GM19239 (cell line): ENCODE results near the gene DTNB.

Experiments used
- DNase-seq: peaks from one replicate; pipeline ENCODE4 v3.0.0; 2011; ENCODE audit warnings: low spot score; ENCODE audit not compliant: insufficient read length
- FAIRE-seq: peaks from 2 replicates; lab custom pipeline; 2011; peaks lifted over from hg19 to GRCh38; lab: Jason Lieb, UNC

The DTNB gene

DNA sequence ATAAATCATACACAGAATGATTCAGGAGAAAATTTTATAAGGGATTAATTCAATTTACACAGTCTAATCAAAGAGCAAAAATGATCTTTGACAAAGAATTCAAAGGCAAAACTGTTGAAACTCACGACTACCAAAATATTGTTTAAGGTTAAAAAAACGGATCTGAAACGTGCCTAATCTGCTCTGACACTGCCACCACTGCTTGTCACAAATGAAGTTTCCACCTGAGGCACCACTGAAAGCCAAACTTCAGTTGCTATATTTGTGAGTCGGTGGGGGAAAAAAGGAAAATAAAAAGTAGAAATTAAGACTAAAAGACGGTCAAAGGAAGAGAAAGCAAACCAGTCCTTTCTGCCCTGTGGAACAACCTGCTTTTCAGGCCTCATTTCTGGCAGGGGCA lies 191.0 kb downstream of the DTNB start:
- FAIRE-seq (peak; percentile 76), DNase-seq (no peak)

DNA sequence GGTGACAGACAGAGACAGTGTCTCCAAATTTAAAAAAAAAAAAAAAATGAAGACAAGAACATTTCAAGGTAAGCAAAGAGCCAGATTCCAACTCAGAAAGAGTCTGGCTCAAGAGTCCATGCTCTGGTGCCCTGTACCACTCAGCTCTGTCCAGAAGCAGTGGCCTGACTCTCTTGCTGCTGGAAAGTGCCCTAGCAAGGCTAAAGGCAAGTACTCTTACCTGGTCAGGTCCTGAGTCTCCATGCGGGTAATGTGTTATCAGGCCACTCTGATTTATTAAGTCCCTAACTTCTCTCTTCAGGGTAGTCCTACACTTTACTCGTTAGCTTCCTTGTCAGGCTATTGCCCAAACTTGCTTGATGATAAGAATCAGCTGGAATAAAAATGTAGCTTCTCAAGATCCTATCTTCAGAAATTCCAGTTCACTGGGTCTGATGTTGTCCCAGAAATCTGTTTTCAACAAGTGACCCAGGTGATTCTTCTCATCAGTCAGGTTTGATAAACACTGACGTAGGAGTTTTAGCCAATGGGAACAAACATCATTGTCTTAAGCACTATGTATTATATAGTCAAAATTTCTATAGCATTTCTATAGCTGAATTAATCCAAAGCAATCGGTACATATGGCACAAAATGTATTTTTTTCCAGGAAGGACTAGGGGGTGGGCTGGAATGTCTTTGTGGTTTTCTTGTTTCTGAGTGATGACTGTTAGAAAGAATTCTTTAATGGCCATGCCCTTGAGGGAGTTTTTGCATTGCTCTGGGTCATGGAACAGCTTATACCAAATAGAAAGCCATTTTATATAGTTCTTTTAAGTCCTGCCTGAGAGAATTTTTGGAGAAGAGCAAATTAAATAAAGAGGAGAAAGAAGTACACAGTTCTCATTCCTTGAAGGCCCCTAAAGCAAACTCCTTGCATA lies 191.7 kb downstream of the DTNB start:
- no peak for DNase-seq
- peak; percentile 66 for FAIRE-seq

DNA sequence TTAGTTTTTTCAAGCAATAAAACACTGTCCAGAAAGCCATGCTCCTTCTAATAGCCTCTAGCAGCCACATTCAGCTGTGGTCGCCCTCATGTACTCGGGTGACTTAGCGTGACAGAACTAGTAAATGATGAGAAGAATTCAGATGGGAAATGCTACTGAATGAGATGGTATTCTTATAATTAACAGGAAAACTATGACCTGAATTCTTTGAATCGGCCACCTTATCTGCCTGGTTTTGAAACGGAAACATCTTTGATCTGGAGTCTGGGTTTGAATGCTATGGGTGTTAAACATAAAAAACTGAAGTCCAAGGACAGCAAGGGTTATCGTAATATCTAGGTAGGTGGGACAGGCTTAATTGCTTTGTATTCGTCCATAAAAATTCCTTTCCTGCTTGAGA lies 192.8 kb downstream of the DTNB start:
- FAIRE-seq, result no peak

DNA sequence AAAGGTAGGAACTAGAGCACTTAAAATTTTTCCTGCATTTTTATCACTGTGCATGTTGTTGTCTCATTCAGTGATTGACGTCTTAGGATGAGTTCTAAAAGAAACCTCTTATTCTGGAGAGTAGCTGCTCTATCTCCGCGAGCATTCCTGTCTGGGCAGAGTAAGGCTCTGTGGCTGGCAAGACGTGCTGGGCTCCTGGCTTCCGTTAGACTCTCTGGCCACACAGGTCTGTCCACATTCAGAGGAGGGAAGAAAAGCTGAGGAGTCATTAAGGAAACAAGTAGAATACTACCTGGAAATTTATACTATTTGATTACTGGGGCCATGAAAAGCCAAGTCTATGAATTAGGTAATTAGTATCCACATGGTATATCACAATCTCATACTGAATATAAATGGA lies 193.6 kb downstream of the DTNB start:
- DNase-seq, result no peak
- FAIRE-seq, result no peak

More for the DNA sequence above, 192.8 kb downstream of the DTNB start:
- DNase-seq, result no peak

DNA sequence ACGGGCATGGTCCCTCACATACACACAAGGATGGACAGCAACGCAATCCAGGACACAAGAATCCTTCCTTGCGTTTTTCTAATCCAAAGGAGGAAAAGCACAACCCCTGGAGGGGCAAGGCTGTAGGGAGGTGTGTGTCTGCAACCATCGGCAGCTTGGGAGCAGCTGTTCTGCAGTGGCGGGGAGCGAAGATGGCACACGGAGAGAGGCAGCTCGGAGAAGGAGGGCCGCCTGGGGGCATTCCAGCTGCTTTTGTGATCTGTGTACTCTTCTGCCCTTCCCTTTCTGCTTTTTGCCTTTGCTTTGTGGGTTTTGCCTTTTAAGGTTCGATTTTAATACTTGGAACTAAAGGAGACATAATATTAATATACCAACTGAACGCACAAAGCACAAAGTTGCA lies 194.6 kb downstream of the DTNB start:
- DNase-seq (no peak), FAIRE-seq (no peak)

DNA sequence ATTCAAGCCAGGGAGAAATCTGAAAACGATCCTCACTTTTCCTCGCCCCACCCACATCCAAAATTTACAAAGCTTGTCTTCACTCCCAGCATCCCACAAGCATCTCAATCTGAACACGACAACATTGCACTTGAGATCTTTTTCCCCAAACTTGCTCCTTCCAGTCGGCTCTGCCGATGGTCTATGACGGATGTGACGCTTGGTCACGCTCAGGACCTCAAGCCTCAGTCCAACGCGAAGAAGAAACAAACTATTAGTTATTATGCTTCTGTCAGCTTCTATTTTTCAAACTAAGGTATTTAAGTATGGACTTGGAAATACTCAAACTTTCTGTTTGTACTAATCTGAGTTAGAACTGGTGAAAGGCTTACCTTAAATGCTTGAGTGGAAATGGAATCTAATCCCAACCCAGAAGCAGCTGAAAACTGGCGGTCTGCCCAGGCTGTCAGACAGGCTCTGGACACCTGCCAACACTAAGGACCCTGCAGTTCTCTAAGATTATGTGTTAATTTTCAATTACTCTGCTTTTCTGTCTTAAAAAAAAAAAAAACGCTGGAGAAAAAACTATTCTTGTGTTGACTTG lies 199.5 kb downstream of the DTNB start:
- FAIRE-seq (no peak), DNase-seq (no peak)

DNA sequence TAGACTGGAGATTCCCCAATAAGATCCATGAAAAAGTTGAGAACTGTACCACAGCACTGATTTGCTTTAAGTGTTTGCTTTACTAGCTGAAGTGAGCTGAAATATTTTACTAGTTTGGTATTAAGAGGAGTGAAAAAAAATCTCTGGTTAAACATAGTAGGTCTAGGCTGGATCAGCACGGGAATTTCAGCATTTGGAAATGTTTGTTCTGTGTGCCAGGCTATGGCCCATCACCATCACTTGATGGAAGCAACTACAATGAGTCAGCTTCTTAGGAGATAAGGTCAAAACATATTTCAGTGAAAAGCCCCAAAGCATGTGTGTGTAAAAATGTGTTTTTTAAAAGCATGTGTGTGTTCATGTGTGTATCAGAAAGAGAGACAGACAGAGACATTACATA lies 200.2 kb downstream of the DTNB start:
- DNase-seq, result no peak
- FAIRE-seq, result no peak

DNA sequence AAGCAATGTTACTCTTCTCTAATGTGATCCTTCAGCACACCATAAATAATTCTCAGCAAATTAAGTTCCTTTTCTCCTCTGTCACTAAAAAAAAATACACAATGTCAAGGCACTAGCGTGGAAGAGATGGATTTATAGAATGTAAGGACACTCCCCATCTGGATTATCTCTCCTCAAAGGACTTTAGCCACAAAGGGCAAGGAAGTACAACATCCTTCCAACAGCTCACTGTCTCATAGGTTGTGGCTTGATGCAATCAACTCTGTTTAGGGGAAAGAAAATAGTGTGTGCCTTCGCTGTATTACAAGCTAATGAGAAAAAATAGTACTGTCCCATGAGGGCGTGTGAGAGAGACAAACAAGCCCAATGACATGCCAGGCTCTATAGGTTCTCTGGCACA lies 202.6 kb downstream of the DTNB start:
- DNase-seq, result no peak
- no peak for FAIRE-seq

DNA sequence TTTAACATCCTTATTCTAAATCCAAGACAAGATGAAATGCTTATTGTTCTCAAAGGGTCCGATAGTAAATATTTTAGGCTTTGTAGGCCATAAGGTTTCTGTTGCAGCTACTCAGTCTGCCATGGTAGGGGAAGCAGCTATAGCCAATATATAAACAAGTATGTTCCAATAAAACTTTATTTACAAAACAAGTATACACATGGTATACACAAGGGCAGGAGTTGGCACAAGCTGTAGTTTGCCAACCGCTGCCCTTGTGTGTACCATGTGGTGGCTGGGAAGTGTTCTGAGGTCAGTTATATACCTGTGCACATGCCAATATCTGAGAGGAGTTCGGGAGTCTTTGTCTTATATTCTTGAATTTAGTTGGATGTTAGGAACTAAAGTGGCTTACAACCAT lies 205.6 kb downstream of the DTNB start:
- no peak for DNase-seq
- no peak for FAIRE-seq

DNA sequence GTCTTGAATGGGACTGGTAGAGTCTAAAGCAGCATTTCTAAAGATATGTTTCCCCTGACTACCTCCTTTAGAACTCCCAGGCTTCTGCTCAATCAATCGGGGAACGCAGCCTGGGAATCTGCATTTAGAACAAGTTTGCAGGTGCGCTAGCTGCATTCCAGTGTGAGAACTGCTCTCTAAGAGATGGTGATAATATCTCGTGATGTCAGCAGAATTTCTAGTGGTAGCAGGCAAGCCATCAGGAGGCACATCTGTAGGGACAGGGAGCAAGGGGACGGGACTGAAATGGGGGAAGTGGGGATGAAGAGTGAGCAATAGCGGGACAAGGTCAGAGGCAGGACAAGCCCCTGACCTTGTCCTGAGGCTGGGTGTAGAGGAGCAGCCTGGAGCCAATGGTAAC lies 211.4 kb downstream of the DTNB start:
- DNase-seq (no peak), FAIRE-seq (no peak)

DNA sequence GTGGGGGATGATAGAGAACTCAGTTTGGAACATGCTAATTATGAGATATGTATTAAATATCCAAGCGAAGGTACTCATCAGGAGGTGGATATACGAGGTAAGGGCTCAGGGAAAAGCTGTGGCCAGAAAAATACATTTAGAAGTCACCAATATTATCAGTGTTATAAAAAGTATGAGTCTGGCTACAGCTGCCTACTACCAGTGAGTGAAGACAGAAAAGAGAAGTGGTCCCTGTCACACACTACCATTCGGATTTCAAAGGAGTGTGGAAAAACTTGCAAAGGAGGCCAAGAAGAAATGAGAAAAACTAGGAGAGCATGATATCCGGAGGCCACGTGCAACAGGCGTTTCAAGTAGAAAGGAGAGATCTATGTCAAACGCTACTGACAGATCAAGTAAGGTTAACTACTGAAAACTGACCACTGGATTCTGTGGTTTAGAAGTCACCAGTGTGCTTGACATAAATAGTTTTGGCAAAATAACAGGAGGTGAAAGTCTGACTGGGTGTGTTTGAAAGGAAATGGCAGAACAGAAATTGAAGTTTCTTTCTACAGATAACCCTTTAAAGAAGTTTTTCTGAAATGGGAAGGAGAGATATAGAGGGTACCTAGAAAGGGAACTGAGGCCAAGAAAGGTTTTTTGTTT lies 213.0 kb downstream of the DTNB start:
- FAIRE-seq (peak; percentile 82), DNase-seq (no peak)

DNA sequence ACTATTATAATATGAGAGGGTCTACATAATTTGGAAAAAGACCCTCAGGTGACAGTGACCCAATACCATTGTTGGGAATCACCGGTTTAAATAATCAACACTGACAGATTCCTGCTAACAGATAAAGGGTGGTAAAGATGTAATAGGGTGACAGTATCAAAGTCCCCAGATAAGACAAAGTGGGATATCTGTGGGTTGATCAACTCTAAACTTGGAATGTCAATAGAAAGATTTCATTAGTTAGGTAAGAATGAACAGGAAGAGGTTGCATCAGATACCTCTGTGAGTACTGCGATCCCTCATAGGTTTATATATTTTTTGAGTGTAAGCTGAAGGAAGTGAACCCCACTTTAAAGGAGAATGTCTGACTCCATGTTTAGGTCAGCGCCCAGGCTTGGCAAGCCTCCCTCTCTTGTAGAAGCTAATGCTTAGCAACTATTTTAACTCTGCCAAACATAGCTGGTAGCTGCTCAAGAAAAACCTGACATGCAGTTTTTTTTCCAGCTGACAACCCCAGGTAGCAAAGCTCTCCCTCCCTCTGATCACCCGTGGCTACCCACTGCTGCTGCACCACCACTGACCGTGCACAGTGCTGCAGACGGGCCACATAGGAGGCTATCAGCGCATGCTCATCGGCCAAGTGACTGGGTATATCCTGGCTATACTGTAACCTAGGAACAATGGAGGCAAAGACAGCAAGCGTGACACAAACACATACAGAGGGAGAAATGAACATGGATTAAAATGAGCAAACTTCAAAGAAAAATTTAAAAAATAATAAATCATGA lies 218.4 kb downstream of the DTNB start:
- DNase-seq (no peak), FAIRE-seq (no peak)

DNA sequence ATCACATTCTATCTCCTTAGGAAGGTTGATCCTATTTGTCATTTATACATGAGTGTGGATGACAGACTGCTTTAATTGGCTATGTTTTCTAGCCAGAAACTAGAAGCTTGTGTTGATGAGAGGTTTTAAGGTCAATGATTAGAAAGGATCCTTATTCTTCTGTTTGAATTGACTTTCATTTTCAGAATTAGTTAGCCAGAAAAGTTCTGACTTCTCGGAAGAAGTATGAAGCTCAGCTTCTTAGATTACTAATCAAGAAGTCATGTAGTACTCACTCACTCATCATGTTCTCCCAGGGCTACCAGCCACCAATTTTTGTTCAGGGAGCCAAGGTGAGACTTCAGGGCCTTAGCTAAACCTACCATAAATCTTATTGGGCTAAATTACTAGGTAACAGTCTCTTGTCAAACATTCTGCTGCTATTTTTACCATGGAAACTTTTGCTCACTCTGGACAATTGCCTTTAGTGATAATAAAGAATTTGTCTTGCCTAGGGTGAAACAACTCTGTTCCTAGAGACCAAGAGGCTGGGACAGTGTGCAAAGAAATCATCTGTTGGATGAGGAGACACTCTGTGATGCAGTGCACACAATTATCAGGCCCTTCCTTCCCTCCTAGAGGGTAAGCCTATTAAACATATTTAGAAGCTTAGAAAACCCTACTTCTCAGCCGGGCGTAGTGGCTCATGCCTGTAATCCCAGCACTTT lies 220.0 kb downstream of the DTNB start:
- FAIRE-seq (peak; percentile 99), DNase-seq (peak; percentile 50)

DNA sequence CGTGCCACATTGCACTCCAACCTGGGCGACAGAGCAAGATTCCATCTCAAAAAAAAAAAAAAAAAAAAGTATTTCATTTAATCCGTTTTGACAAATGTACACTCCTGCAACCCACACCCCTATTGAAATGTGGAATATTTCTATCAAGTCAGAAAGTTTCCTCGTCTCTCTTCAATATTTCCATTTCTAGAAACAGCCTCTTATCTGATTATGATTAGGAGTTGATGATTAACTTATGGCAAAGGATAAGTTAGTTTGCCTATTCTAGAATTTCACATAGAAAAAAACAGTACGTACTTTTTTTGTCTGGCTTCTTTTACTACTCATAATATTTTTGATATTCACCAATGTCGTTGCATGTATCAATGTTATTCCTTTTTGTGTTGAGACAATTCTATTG lies 224.6 kb downstream of the DTNB start:
- FAIRE-seq (no peak), DNase-seq (no peak)

DNA sequence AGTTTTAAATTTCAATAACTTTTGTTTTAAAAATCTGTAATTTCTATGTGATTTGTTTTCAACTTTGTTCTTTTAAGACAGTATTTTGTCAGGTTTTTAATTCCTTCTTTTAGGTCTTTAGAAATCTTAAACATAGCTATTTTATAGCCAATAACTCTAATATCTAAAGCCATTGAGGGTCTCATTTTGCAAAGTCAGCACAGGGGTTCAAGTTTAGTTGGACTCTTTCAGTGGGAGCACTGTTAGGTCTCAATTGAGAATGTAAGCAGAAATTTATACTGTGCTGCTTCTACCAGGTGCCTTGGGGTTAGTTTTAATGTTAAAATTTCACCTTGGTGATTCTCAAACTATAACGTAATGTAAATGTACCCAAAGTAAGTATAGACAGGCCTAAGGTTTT lies 226.4 kb downstream of the DTNB start:
- FAIRE-seq, result no peak

DNA sequence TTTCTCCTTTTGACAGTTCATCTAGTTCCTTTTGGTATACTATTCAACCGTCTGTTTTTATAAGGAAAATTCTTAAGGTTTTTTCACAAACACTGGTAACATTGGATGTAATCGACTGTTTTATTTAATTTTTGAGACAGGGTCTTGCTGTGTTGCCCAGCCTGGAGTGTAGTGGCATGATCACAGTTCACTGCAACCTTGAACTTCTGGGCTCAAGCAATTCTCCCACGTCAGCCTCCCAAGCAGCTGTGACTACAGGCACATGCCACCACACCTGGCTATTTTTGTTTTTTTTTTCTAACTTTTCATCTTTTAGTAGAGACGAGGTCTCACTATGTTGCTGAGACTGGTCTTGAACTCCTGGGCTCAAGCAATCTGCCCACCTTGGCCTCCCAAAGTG lies 227.3 kb downstream of the DTNB start:
- DNase-seq, result no peak
- peak; percentile 42 for FAIRE-seq

More for the DNA sequence above, 226.4 kb downstream of the DTNB start:
- no peak for DNase-seq

DNA sequence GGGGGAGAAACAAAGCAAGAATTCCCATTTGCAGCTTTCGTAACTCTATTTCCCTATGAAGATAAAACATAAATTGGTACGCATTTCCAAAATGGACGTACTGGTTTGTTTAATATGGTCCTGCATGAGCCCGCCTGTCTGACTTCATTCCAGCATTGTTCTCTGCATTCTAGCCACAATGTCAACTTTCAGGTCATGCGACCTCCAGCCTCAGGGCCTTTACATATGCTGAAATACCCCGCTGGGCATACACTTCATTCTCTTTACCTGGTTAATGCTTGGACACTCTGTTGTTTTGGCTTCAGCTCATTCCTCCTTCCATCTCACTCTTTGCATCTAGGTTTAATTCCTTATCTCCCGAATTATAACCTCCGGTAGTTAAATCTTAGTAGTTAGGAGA lies 227.9 kb downstream of the DTNB start:
- no peak for DNase-seq
- peak; percentile 89 for FAIRE-seq

DNA sequence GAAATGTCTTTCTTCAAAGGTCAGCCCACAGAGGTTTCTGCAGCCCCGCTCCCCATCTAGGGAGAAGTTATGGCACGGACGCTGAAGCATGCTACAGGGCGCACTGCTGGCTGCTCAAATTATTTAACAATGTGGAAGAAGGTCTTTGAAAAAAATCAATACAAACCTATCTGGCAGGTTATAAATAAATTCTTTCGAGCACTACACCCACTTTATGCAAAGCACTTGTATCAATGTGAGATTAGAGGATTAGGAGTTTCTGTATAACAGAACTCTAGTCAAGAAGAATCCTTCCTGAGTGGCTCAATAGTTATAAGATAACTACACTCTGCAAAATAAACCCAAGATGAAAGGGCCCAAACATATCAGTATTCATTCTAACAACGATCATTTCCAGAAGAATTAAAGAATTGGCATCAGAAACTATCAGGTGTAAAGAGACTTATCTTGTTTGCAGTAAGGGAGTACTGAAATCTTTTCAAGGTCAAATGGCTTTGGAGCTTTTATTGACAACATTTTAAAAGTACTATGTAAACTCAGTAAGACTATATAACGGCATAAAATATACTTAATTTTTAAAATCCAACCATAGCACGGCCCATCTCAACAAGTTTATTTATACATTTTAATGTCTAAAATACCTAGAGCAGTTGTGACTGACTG lies 228.6 kb downstream of the DTNB start:
- FAIRE-seq, result peak; percentile 71
- DNase-seq, result no peak

DNA sequence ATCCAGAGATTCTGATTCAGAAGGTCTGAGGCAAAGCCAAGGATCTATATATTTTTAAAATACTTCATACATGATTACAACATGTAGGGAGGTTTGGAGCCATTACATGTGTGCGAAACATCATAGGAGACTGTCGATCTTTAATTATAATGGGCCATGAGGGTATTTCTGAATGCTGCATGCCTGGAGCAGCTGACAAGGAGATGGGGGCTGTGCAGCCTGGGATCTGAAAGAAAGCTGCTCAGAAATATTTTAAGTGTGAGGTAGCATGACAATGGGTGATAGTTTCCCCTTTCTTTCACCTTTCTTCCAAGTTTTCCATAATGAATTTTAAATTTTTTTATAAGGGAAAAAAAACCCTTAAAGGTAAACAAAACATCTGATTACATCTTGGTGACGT lies 229.6 kb downstream of the DTNB start:
- FAIRE-seq (peak; percentile 61), DNase-seq (no peak)
